HCT116 (cell line): ENCODE data around the gene EGFL8.

ENCODE experiments used
- CTCF ChIP-seq, 3 experiments: fragments of 200-600 bp in 1 of 3; sonication (generic) in 1 of 3; IDR thresholded peaks in 2 of 3; conservative IDR thresholded peaks in 1 of 3; 2 replicates each; pipeline ENCODE4 v1.5.1; 2012 to 2017; ENCODE audit warnings: low read depth in 2 of 3, low read length in 2 of 3, antibody characterized with exemption in 1 of 3, borderline replicate concordance in 1 of 3, control low read depth in 1 of 3, mild to moderate bottlenecking in 1 of 3, mixed read lengths in 1 of 3, mixed run types in 1 of 3, moderate library complexity in 1 of 3; ENCODE audit not compliant: insufficient read depth in 1 of 3
- EZH2 ChIP-seq: fragments of 200-600 bp; sonication (generic); IDR thresholded peaks from 2 replicates; pipeline ENCODE4 v1.6.1; 2017; ENCODE audit warnings: antibody characterized with exemption, mixed run types
- ZNF274 ChIP-seq: fragments of 200-500 bp; sonication (Bioruptor generic); IDR thresholded peaks from 2 replicates; pipeline ENCODE4 v1.6.1; 2014; ENCODE audit warnings: mild to moderate bottlenecking, low read depth, low read length, inconsistent platforms

GRCh38 chr6:32170294-32170693 lies 5.9 kb downstream of the EGFL8 start:
- TF ChIP-seq CTCF (IDR thresholded peaks at IDR 0.05 in 2 of 3, conservative IDR thresholded peaks at IDR 0.05 in 1 of 3; ENCODE audit: borderline replicate concordance in 1 of 3, insufficient read depth in 1 of 3, low read depth in 2 of 3, low read length in 2 of 3), result no peak
- no peak for TF ChIP-seq EZH2
- no peak for TF ChIP-seq ZNF274
